ENCODE measurements around the gene TUBB8. TPM values are rescaled to one million over a fixed set of nuclear protein-coding genes. Genes with fewer than 3 reads are reported as not detected.

TUBB8 gene
- total and polyA plus RNA-seq, 2 of the 4 experiments (the other 2 are of a cell fraction), result 0.07 TPM; not detected in 1

Other genes starting within 250 kb of the TUBB8 start
- 72.2 and 80.3 TPM in 2 replicates for gene ZMYND11, start 86.2 kb upstream of the TUBB8 start, total RNA-seq (2012; rRNA removed)
- 32.5 and 39.5 TPM in 2 replicates for gene ZMYND11, start 86.2 kb upstream of the TUBB8 start, polyA plus RNA-seq (2012; rRNA removed)